ENCODE data around the gene CDCA4.

CDCA4 gene

GRCh38 chr14:104967386-104968152 is 53.3 kb downstream of the CDCA4 start:
- H3K4me2 ChIP-seq (ENCODE audit: insufficient read depth, low read length): no peak overlapping the region
- H3K9ac ChIP-seq (ENCODE audit: low read depth, low read length): no peak overlapping the region
- H3K27me3 ChIP-seq (ENCODE audit: insufficient read depth, low read length, poor library complexity): no peaks in the 10 kb centered on the region
- no peak for ATAC-seq (ENCODE audit: insufficient read depth, low read depth)
- H2AFZ ChIP-seq (ENCODE audit: low read depth, low read length): no peak overlapping the region
- H4K20me1 ChIP-seq (ENCODE audit: insufficient read depth, low read length): peaks cover 4% of the 10 kb centered on the region
- H3K4me3 ChIP-seq (ENCODE audit: low read depth in 1 of 2, low read length in 2 of 2): no peak overlapping the region
- no peaks in the 10 kb centered on the region for H3K79me2 ChIP-seq (ENCODE audit: insufficient read depth, low read length)
- DNase-seq: no peak
- H3K4me1 ChIP-seq (ENCODE audit: insufficient read depth, low read length): no peaks in the 10 kb centered on the region
- H3K27ac ChIP-seq (ENCODE audit: low read length): no peak overlapping the region
- TF ChIP-seq CTCF (IDR thresholded peaks at IDR 0.05; ENCODE audit: borderline replicate concordance, extremely low read depth, low read length, poor library complexity, severe bottlenecking): no peak
- no peak for TF ChIP-seq EZH2 (IDR thresholded peaks at IDR 0.05; ENCODE audit: borderline replicate concordance, low read depth, low read length, severe bottlenecking)
- H3K36me3 ChIP-seq (ENCODE audit: insufficient read depth, low read length): no peaks in the 10 kb centered on the region
- no peaks in the 10 kb centered on the region for H3K9me3 ChIP-seq (ENCODE audit: insufficient read depth, low read length, severe bottlenecking)

GRCh38 chr14:104966981-104967385 is 53.9 kb downstream of the CDCA4 start:
- Histone ChIP-seq H3K4me2 (ENCODE audit: insufficient read depth, low read length) (no peak overlapping the region), H3K4me3 (ENCODE audit: low read depth in 1 of 2, low read length in 2 of 2) (no peak overlapping the region), H3K27ac (ENCODE audit: low read length) (no peak overlapping the region)

GRCh38 chr14:104966261-104966865 is 54.5 kb downstream of the CDCA4 start:
- Histone ChIP-seq H2AFZ (ENCODE audit: low read depth, low read length) (no peak overlapping the region), H3K27me3 (ENCODE audit: insufficient read depth, low read length, poor library complexity) (no peaks in the 10 kb centered on the region), H3K9me3 (ENCODE audit: insufficient read depth, low read length, severe bottlenecking) (no peaks in the 10 kb centered on the region), H3K4me1 (ENCODE audit: insufficient read depth, low read length) (no peaks in the 10 kb centered on the region), H4K20me1 (ENCODE audit: insufficient read depth, low read length) (peaks cover 4% of the 10 kb centered on the region; the same call in 1 of the 2 replicates), H3K79me2 (ENCODE audit: insufficient read depth, low read length) (no peaks in the 10 kb centered on the region), H3K36me3 (ENCODE audit: insufficient read depth, low read length) (no peaks in the 10 kb centered on the region), H3K4me2 (ENCODE audit: insufficient read depth, low read length) (no peak overlapping the region), H3K4me3 (ENCODE audit: low read depth in 1 of 2, low read length in 2 of 2) (no peak overlapping the region), H3K9ac (ENCODE audit: low read depth, low read length) (no peak overlapping the region), H3K27ac (ENCODE audit: low read length) (no peak overlapping the region)
- ATAC-seq (ENCODE audit: insufficient read depth, low read depth): no peak
- no peak for DNase-seq
- TF ChIP-seq CTCF (IDR thresholded peaks at IDR 0.05; ENCODE audit: borderline replicate concordance, extremely low read depth, low read length, poor library complexity, severe bottlenecking): no peak
- TF ChIP-seq EZH2 (IDR thresholded peaks at IDR 0.05; ENCODE audit: borderline replicate concordance, low read depth, low read length, severe bottlenecking): no peak

More at GRCh38 chr14:104966981-104967385, 53.9 kb downstream of the CDCA4 start:
- ATAC-seq (ENCODE audit: insufficient read depth, low read depth) (no peak), DNase-seq (no peak)
- TF ChIP-seq EZH2 (IDR thresholded peaks at IDR 0.05; ENCODE audit: borderline replicate concordance, low read depth, low read length, severe bottlenecking) (no peak), CTCF (IDR thresholded peaks at IDR 0.05; ENCODE audit: borderline replicate concordance, extremely low read depth, low read length, poor library complexity, severe bottlenecking) (no peak)
- Histone ChIP-seq H3K79me2 (ENCODE audit: insufficient read depth, low read length) (no peaks in the 10 kb centered on the region), H4K20me1 (ENCODE audit: insufficient read depth, low read length) (peaks cover 4% of the 10 kb centered on the region), H2AFZ (ENCODE audit: low read depth, low read length) (no peak overlapping the region), H3K36me3 (ENCODE audit: insufficient read depth, low read length) (no peaks in the 10 kb centered on the region), H3K27me3 (ENCODE audit: insufficient read depth, low read length, poor library complexity) (no peaks in the 10 kb centered on the region), H3K9me3 (ENCODE audit: insufficient read depth, low read length, severe bottlenecking) (no peaks in the 10 kb centered on the region), H3K4me1 (ENCODE audit: insufficient read depth, low read length) (no peaks in the 10 kb centered on the region), H3K9ac (ENCODE audit: low read depth, low read length) (no peak overlapping the region)
